OCI-LY7 (cell line): ENCODE results near the gene CPTP. TPM values are rescaled to one million over a fixed set of nuclear protein-coding genes. Genes with fewer than 3 reads are reported as not detected.

Source experiments
- BruUV-seq: library from RNA; stranded (reverse); fragments of 400-500 nt; replicated peaks from 2 replicates; lab custom pipeline; 2021; lab: Mats Ljungman, UMichigan
- CTCF ChIA-PET: fragments of 300-600 bp; sonication (Branson Sonifier 250); formaldehyde crosslinking; loops from one replicate; lab custom pipeline; 2022; ENCODE audit warnings: antibody characterized with exemption; ENCODE audit not compliant: unreplicated experiment; lab: Charles Lee
- POLR2A ChIA-PET: fragments of 300-600 bp; sonication (Branson Sonifier 250); formaldehyde crosslinking; loops from one replicate; lab custom pipeline; 2022; ENCODE audit warnings: antibody characterized with exemption; lab: Charles Lee
- DNase-seq: peaks from one replicate; pipeline ENCODE4 v3.0.0-alpha.2; 2015; ENCODE audit warnings: low spot score
- H2AFZ ChIP-seq: fragments of 200-600 bp; sonication (generic), shearing (Covaris generic); 2 replicates; pipeline ENCODE4 v1.6.1; 2014; ENCODE audit warnings: mild to moderate bottlenecking, antibody characterized with exemption, low read length, moderate library complexity
- H3K27ac ChIP-seq: fragments of 200-600 bp; sonication (generic); 2 replicates; pipeline ENCODE4 v1.5.1; 2014; ENCODE audit warnings: mixed run types, low read depth, mild to moderate bottlenecking, moderate library complexity, low read length, inconsistent platforms; ENCODE audit not compliant: poor library complexity, severe bottlenecking
- H3K36me3 ChIP-seq: fragments of 200-600 bp; sonication (generic); 2 replicates; pipeline ENCODE4 v1.6.1; 2014; ENCODE audit warnings: mild to moderate bottlenecking, antibody characterized with exemption, low read length, moderate library complexity, mixed read lengths; ENCODE audit not compliant: insufficient read depth
- H3K4me1 ChIP-seq: fragments of 200-600 bp; sonication (generic); 2 replicates; pipeline ENCODE4 v1.5.1; 2014; ENCODE audit warnings: mild to moderate bottlenecking, low read length; ENCODE audit not compliant: insufficient read depth, poor library complexity, severe bottlenecking
- H3K4me2 ChIP-seq: fragments of 200-600 bp; sonication (generic); 2 replicates; pipeline ENCODE4 v1.6.1; 2014; ENCODE audit warnings: mild to moderate bottlenecking, low read length
- H3K4me3 ChIP-seq: fragments of 200-600 bp; sonication (generic); 2 replicates; pipeline ENCODE4 v1.5.1; 2014; ENCODE audit warnings: mild to moderate bottlenecking, low read depth, low read length; ENCODE audit not compliant: poor library complexity, severe bottlenecking
- H3K79me2 ChIP-seq: fragments of 200-600 bp; sonication (generic); 2 replicates; pipeline ENCODE4 v1.6.1; 2016; ENCODE audit warnings: low read depth, mild to moderate bottlenecking, low read length, moderate library complexity, mixed read lengths; ENCODE audit not compliant: insufficient read depth
- H3K9me2 ChIP-seq: fragments of 200-600 bp; sonication (generic); 2 replicates; pipeline ENCODE4 v1.6.1; 2016; ENCODE audit warnings: mild to moderate bottlenecking, low read length, mixed read lengths; ENCODE audit not compliant: insufficient read depth
- H3K9me3 ChIP-seq: fragments of 200-600 bp; sonication (generic); 2 replicates; pipeline ENCODE4 v1.6.1; 2014; ENCODE audit warnings: mild to moderate bottlenecking, mixed run types, low read length, mixed read lengths
- H4K20me1 ChIP-seq: fragments of 200-600 bp; sonication (generic); 2 replicates; pipeline ENCODE4 v1.6.1; 2014; ENCODE audit warnings: mild to moderate bottlenecking, antibody characterized with exemption, low read length, moderate library complexity, mixed read lengths; ENCODE audit not compliant: insufficient read depth
- EZH2phosphoT487 ChIP-seq: fragments of 200-600 bp; sonication (generic); IDR thresholded peaks from 2 replicates; pipeline ENCODE4 v1.6.1; 2018; ENCODE audit warnings: low read depth, borderline replicate concordance, mild to moderate bottlenecking, mixed run types, antibody characterized with exemption, low read length, moderate library complexity, mixed read lengths
- intact Hi-C: fragments of 100-400 bp; cut with micrococcal nuclease; formaldehyde crosslinking; loops from one replicate; pipeline ENCODE4 v1.10.0; 2022; ENCODE audit not compliant: unreplicated experiment
- total RNA-seq, 2 experiments: library from RNA; depleted of rRNA in 1 of 2; stranded (reverse); fragments of >200 nt in 1 of 2; shearing (Covaris generic) in 1 of 2; gene quantifications; 2 replicates each; pipeline ENCODE4 v1.2.3, GENCODE V29; 2014 to 2022
- TF ChIP-seq, protein P1 (sequence below): fragments of 200-600 bp; sonication (generic); conservative IDR thresholded peaks from 2 replicates; pipeline ENCODE4 v1.5.1; 2014; ENCODE audit warnings: mild to moderate bottlenecking, antibody characterized with exemption, low read length, moderate library complexity, mixed read lengths

CPTP gene
- total RNA-seq, 2 experiments from 2014 or later, result 16.6 to 20.6 TPM

- Histone ChIP-seq H3K27ac (no peak overlapping the region), H2AFZ (no peak overlapping the region), H4K20me1 (no peaks in the 10 kb centered on the region; the same call in 1 of the 2 replicates), H3K4me2 (no peak overlapping the region), H3K79me2 (no peaks in the 10 kb centered on the region), H3K9me3 (no peaks in the 10 kb centered on the region), H3K4me1 (peaks cover 1% of the 10 kb centered on the region), H3K36me3 (peaks cover 10% of the 10 kb centered on the region), H3K9me2 (no peaks in the 10 kb centered on the region), H3K4me3 (no peak overlapping the region)
- intact Hi-C loops, result no loop called here
- TF ChIP-seq EZH2phosphoT487, result no peak
- TF ChIP-seq, protein P1, sequence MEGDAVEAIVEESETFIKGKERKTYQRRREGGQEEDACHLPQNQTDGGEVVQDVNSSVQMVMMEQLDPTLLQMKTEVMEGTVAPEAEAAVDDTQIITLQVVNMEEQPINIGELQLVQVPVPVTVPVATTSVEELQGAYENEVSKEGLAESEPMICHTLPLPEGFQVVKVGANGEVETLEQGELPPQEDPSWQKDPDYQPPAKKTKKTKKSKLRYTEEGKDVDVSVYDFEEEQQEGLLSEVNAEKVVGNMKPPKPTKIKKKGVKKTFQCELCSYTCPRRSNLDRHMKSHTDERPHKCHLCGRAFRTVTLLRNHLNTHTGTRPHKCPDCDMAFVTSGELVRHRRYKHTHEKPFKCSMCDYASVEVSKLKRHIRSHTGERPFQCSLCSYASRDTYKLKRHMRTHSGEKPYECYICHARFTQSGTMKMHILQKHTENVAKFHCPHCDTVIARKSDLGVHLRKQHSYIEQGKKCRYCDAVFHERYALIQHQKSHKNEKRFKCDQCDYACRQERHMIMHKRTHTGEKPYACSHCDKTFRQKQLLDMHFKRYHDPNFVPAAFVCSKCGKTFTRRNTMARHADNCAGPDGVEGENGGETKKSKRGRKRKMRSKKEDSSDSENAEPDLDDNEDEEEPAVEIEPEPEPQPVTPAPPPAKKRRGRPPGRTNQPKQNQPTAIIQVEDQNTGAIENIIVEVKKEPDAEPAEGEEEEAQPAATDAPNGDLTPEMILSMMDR, result no peak
- no peak for DNase-seq
- POLR2A ChIA-PET, result no interaction called here
- CTCF ChIA-PET, result no interaction called here
- BruUV-seq, result no TSS peak
Measured at GRCh38 chr1:1342584-1343115, 18.0 kb downstream of the CPTP start.

- POLR2A ChIA-PET, result interaction anchor here (0.6 kb wide), 1 partner anchor 245 kb away, joined by 3 read pairs; no protein-coding TSS in a partner anchor
- intact Hi-C loops, result no loop called here
- Histone ChIP-seq H3K4me1 (peaks cover 10% of the 10 kb centered on the region), H3K4me3 (no peak overlapping the region), H3K79me2 (no peaks in the 10 kb centered on the region), H3K4me2 (no peak overlapping the region), H3K9me3 (no peaks in the 10 kb centered on the region), H4K20me1 (no peaks in the 10 kb centered on the region; the same call in 1 of the 2 replicates), H3K9me2 (no peaks in the 10 kb centered on the region), H2AFZ (no peak overlapping the region), H3K36me3 (peaks cover 10% of the 10 kb centered on the region), H3K27ac (no peak overlapping the region)
- no peak for DNase-seq
- BruUV-seq, result no TSS peak
- no peak for TF ChIP-seq EZH2phosphoT487
- CTCF ChIA-PET, result no interaction called here
Measured at GRCh38 chr1:1343811-1344421, 19.3 kb downstream of the CPTP start.

GRCh38 chr1:1344655-1345361 is 20.2 kb downstream of the CPTP start:
- no peak overlapping the region for H3K27ac ChIP-seq
- TF ChIP-seq, protein P1, result peak; percentile 50; the same call in 1 of the 2 replicates
- TF ChIP-seq EZH2phosphoT487, result no peak
- no peak overlapping the region for H2AFZ ChIP-seq
- no peaks in the 10 kb centered on the region for H3K9me3 ChIP-seq
- no peak for DNase-seq
- BruUV-seq, result no TSS peak
- no peak overlapping the region for H3K4me2 ChIP-seq
- H3K4me3 ChIP-seq, result no peak overlapping the region
- H3K79me2 ChIP-seq, result no peaks in the 10 kb centered on the region
- peaks cover 10% of the 10 kb centered on the region for H3K36me3 ChIP-seq
- peaks cover 10% of the 10 kb centered on the region for H3K4me1 ChIP-seq
- CTCF ChIA-PET, result no interaction called here
- intact Hi-C loops, result loop anchor here (5.0 kb wide), 1 partner anchor 117 kb away; no protein-coding TSS in a partner anchor
- POLR2A ChIA-PET, result no interaction called here
- no peaks in the 10 kb centered on the region; the same call in 1 of the 2 replicates for H4K20me1 ChIP-seq
- H3K9me2 ChIP-seq, result no peaks in the 10 kb centered on the region
